IMR-90 (cell line): ENCODE measurements around the gene PRDM5.

Experiments used
- BHLHE40 ChIP-seq: fragments of 150-350 bp; IDR thresholded peaks from 2 replicates; pipeline ENCODE4 v1.6.1; 2016; ENCODE audit warnings: mild to moderate bottlenecking, low read depth, low read length
- MAFK ChIP-seq: IDR thresholded peaks from 2 replicates; pipeline ENCODE4 v1.6.1; 2012; ENCODE audit warnings: low read depth, low read length, improper control_type of control experiment
- MAZ ChIP-seq: IDR thresholded peaks from 2 replicates; pipeline ENCODE4 v1.6.1; 2012; ENCODE audit warnings: low read depth, mild to moderate bottlenecking, low read length, improper control_type of control experiment, moderate library complexity, borderline replicate concordance
- MXI1 ChIP-seq: IDR thresholded peaks from 2 replicates; pipeline ENCODE4 v1.6.1; 2012; ENCODE audit warnings: low read depth, mild to moderate bottlenecking, low read length, moderate library complexity, borderline replicate concordance
- POLR2A ChIP-seq: IDR thresholded peaks from 2 replicates; pipeline ENCODE4 v1.6.1; 2012; ENCODE audit warnings: mild to moderate bottlenecking, low read depth, low read length
- RAD21 ChIP-seq: IDR thresholded peaks from 2 replicates; pipeline ENCODE4 v1.6.1; 2012; ENCODE audit warnings: low read length, improper control_type of control experiment
- SMC3 ChIP-seq: fragments of 150-350 bp; IDR thresholded peaks from 2 replicates; pipeline ENCODE4 v1.6.1; 2016; ENCODE audit warnings: low read depth, mild to moderate bottlenecking, antibody characterized with exemption, low read length, moderate library complexity
- TF ChIP-seq, protein P1 (sequence below): conservative IDR thresholded peaks from 2 replicates; pipeline ENCODE4 v1.5.1; 2012; ENCODE audit warnings: mild to moderate bottlenecking, low read depth, low read length, improper control_type of control experiment
- TF ChIP-seq, protein P2 (sequence below): fragments of 150-350 bp; IDR thresholded peaks from 2 replicates; pipeline ENCODE4 v1.6.1; 2017; ENCODE audit warnings: mild to moderate bottlenecking, antibody characterized with exemption, low read length, low read depth

DNA sequence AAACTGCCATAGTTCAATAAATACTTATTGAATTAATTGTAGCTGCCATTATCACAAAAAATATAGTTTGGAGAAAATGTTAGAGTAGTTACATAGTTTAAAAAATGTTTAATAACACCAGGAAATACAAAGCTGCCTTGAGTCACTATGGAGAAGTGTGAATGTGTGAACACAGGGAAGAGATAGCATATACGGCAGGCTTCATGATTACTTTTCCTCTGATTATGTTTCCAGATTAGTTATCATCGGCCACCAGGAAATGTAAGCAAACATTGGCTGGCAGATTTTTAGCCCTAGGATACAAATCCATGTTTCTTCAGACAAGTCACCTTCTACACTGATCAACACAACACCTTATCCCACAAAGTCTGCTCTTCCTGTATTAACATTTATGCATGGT, 4.4 kb downstream of the PRDM5 start:
- TF ChIP-seq, protein P1, sequence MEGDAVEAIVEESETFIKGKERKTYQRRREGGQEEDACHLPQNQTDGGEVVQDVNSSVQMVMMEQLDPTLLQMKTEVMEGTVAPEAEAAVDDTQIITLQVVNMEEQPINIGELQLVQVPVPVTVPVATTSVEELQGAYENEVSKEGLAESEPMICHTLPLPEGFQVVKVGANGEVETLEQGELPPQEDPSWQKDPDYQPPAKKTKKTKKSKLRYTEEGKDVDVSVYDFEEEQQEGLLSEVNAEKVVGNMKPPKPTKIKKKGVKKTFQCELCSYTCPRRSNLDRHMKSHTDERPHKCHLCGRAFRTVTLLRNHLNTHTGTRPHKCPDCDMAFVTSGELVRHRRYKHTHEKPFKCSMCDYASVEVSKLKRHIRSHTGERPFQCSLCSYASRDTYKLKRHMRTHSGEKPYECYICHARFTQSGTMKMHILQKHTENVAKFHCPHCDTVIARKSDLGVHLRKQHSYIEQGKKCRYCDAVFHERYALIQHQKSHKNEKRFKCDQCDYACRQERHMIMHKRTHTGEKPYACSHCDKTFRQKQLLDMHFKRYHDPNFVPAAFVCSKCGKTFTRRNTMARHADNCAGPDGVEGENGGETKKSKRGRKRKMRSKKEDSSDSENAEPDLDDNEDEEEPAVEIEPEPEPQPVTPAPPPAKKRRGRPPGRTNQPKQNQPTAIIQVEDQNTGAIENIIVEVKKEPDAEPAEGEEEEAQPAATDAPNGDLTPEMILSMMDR: no peak
- no peak for TF ChIP-seq POLR2A
- TF ChIP-seq RAD21: no peak
- no peak for TF ChIP-seq SMC3
- no peak for TF ChIP-seq BHLHE40
- TF ChIP-seq, protein P2, sequence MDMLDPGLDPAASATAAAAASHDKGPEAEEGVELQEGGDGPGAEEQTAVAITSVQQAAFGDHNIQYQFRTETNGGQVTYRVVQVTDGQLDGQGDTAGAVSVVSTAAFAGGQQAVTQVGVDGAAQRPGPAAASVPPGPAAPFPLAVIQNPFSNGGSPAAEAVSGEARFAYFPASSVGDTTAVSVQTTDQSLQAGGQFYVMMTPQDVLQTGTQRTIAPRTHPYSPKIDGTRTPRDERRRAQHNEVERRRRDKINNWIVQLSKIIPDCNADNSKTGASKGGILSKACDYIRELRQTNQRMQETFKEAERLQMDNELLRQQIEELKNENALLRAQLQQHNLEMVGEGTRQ: no peak
- no peak for TF ChIP-seq MXI1
- TF ChIP-seq MAFK: no peak
- TF ChIP-seq MAZ: no peak
